LHCN-M2 (cell line): ENCODE measurements around the gene CAPN1. TPM values are rescaled to one million over a fixed set of nuclear protein-coding genes. Genes with fewer than 3 reads are reported as not detected.
A peak's percentile ranks its signal among the peaks of the same experiment; 100 is the strongest.
"Not testable (repeated sequence)": the region's sequence is repeated elsewhere in the genome, so short reads cannot be mapped to it uniquely, and the experiment has no call there.

Experiments
- DNase-seq: peaks from one replicate; pipeline ENCODE4 v3.0.0-alpha.2; 2012; ENCODE audit warnings: low read depth
- polyA plus RNA-seq: library from polyadenylated mRNA; unstranded; fragments of >200 nt; gene quantifications from one replicate; pipeline ENCODE4 v1.2.1, GENCODE V29; 2012; ENCODE audit warnings: missing spikeins
- total RNA-seq: library from RNA; depleted of rRNA; stranded (reverse); fragments of >200 nt; gene quantifications from 2 replicates; pipeline ENCODE4 v1.2.3, GENCODE V29; 2014; rRNA removed

Gene CAPN1
- total RNA-seq = 125 and 141 TPM in 2 replicates
- polyA plus RNA-seq = 145 TPM

DNA sequence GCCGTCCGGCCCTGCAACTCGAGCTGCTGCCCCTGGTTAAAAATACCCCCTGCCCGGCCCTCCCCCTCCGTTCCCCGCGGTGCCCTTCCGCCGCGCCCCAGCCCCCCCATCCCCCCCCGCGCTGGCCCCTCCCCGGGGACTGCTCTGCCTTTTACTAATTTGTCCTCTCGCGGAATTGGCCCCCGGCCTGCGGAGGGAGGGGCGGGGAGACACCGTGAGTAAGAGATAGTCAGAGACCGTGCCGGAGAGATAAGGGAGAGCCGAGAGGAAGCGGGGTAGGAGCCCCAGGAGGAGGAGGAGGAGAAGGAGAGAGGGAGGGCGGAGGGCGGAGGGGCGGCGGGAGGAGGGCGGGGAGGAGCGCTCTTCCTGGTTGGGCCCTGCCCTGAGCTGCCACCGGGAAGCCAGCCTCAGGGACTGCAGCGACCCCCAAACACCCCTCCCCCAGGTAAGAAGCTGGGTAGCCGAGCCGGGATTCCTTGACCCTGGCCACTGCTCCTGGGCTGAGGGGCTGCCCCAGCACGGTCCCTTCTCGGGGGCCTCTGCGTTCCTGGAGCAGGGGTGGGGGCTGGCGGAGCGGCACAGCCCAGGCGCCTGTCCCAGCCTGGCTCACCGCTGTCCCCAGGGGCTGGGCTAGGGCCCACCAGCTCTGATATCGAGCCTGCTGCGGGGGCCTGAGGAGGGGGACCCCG is at the start of gene CAPN1:
CAPN1 (plus strand) TSS at position 360 of the 689 bp plus-strand sequence. CDS start 774 bp downstream, outside the sequence.
- peak; percentile 87 for DNase-seq

DNA sequence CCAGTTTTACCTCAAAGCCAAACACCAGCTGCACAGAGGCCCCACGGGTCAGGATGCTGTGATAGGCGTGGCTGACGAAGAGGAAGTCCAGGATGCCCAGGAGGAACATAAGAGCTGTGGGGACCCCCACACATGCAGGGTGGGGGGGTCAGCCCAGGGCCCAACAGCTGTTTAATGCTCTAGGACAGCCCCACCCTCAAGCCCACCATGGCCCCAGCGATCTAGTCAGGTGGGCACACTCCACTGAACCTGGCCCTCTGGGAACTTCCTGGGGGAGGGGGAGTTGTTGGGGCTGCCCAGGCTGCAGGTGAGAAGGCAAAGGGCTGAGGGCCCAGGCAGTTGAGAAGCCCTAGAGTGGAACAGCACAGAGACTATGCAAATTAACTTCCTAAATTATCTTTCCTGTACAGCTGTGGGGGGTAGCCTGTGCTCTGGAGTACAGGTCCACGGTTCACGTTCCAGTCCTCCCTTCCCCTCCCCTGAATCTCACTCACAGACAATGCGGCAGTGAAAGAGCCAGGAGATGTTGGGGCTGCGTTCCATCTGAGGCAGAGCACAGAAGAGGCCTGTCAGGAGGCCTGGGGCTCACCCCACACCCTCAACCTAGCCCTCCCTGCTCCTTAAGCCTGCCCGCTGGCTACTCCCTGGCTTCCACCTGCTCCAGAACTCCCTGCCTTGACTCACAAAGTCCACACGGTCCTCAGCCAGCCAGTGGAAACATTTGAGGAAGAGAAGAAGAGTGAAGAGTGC is 49.3 kb upstream of the CAPN1 start:
- DNase-seq = no peak

- DNase-seq = no peak
Observed at GRCh38 chr11:65132988-65133700, 48.6 kb upstream of the CAPN1 start.

- no peak for DNase-seq
Observed at GRCh38 chr11:65133724-65134123, 48.0 kb upstream of the CAPN1 start.

DNA sequence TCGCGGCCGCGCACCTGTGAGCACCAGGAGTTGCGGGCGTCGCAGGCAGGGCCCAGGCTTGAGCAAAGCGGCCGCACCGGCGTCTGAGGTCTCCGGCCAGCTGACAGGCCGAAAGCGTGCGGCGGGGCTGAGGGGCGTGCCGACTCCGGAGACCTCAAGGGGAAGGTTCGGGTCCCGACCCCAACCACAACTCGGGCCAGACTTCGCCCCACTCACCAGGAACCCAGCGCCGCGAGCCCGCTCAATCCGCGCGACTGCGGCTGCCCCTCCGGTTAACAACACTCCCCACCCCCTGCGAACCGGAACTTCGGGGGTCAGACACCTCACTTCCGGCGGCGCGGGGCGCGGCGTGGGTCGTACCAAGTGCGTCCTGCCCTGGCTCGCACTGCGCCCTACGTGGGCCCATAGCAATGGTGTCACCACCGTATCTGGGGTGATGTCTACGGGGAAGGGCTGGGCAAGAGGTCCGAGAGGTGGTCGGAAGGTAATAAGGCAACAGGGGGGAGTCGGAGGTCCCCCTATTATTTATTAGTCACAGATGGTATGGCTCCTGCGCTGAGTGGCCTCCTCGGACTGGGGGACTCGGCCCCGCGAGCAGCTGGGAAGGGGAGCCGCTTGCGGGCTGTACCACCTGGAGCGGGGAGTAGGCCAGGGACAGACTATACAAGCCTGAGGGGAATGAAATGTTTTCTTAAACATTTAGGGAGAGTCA is 47.3 kb upstream of the CAPN1 start, which contains the start of gene SYVN1:
SYVN1 (minus strand) TSS at position 280 of the 712 bp plus-strand sequence. CDS start 918 bp downstream, outside the sequence.
- DNase-seq = peak; percentile 82

GRCh38 chr11:65134952-65135632 is 46.6 kb upstream of the CAPN1 start:
- peak; percentile 95 for DNase-seq

DNA sequence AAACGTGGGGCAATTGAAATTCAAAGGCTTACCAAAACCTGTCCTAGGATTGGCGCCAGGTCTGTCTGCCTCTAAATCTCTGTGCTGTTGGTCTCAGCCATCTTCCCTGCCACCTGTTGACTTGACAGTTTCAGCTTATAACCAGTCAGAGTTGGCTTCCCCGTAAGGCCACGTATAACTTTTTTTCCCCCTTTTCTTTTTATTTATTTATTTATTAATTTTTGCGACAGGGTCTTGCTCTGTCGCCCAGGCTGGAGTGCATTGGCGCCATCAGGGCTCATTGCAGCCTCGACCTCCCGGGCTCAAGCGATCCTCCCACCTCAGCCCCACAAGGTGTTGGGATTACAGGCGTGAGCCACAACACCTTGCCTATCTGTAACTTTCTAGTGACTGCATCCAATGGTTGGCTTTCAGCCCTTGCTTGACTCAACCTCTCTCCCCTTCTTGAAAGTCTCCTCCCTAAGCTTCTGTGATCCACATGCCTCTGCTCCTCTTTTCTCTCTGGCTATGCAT is 46.0 kb upstream of the CAPN1 start:
- DNase-seq = no peak

- no peak for DNase-seq
Observed at GRCh38 chr11:65136515-65137096, 45.1 kb upstream of the CAPN1 start.

- DNase-seq = no peak
Observed at GRCh38 chr11:65141896-65142494, 39.7 kb upstream of the CAPN1 start.

DNA sequence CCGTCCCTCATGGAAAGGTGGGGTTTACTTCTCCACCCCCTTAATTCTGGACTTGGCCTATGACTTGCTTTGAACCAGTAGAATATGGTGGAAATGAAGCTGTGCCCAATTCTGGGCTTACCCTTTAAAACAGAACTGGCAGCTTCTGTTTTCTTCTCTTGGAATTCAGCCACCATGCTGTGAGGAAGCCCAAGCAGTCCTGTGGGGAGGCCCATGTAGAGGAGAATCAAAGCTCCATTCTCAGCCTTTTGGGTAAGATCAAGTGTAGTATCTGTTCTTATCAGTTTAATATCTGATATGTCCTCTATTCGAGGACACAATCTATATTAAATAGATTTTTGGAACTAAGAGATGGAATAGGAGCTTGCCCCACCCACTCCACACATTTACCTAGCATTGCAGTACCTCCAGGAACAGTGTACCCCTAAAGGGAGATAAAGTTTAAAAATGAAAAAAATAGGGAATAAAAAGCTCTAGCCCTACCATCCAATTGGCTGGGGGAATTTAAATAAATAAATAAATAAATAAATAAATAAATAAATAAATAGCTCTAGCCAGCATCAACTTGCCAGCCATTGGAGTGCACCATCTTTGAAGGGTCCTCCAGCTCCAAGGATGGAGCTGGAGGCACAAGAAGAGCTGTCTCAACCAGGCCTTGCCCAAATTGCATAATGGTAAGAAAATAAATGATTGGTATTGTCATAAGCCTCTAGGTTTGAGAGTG is 34.2 kb upstream of the CAPN1 start:
- DNase-seq = no peak

- no peak for DNase-seq
Observed at GRCh38 chr11:65148657-65149056, 33.1 kb upstream of the CAPN1 start.

- not testable (repeated sequence) for DNase-seq
Observed at GRCh38 chr11:65150131-65150508, 31.6 kb upstream of the CAPN1 start.

GRCh38 chr11:65150509-65151299 is 31.0 kb upstream of the CAPN1 start:
- DNase-seq = peak; percentile 92

- no peak for DNase-seq
Observed at GRCh38 chr11:65151331-65151899, 30.3 kb upstream of the CAPN1 start.

- no peak for DNase-seq
Observed at GRCh38 chr11:65152122-65152521, 29.6 kb upstream of the CAPN1 start.

- no peak for DNase-seq
Observed at GRCh38 chr11:65156256-65156655, 25.5 kb upstream of the CAPN1 start.

GRCh38 chr11:65156926-65157325 is 24.8 kb upstream of the CAPN1 start:
- DNase-seq = no peak

DNA sequence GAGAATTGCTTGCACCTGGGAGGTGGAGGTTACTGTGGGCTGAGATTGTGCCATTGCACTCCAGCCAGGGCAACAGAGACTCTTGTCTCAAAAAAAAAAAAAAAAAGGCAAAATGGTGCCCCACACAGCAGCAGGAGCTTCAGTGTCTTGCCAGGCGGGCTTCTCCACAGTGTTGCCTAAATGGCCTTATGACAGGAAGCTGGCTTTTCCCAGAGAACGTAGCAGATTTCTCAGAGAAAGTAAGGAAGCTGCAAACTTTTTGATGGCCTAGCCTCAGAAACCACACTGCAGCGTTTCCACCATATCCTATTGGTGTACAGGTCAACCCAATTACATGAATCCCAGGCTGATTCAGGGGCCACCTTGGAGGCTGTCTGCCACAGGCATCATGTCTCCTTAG is 24.4 kb upstream of the CAPN1 start:
- no peak for DNase-seq
